Measurements from ENCODE around the gene NRP1. TPM values are rescaled to one million over a fixed set of nuclear protein-coding genes. Genes with fewer than 3 reads are reported as not detected.
"Not testable (repeated sequence)": the region's sequence is repeated elsewhere in the genome, so short reads cannot be mapped to it uniquely, and the experiment has no call there.

Gene NRP1
- total and polyA plus RNA-seq, 4 donors = 18.5 to 188 (median 71.7) TPM

DNA sequence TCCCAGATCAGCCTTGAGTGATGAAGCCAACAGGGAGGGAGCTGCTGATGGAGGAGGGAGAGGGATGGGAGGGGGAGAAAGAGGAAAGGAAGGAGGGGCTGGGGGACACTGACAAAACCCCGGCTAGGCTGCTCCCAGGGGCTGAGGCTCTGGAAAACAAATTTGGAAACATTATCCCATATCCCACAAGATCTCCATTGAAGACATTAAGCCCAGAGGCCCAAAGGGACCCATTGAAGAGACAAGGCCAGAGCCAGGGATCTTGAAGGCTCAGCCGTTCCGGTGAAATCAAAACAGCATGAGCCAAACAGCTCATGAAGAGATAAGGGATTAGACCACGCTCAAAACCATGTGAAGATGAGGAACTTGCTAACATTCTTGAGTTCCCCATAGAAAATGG, 192.2 kb downstream of the NRP1 start:
- Histone ChIP-seq H3K4me1 (ENCODE audit: control insufficient read depth in 5 of 5, insufficient read depth in 5 of 5, low read length in 5 of 5) (no peaks in the 10 kb centered on the region), H3K9me3 (ENCODE audit: control insufficient read depth in 4 of 4, insufficient read depth in 3 of 4, low read length in 3 of 4) (no peaks in the 10 kb centered on the region), H3K36me3 (ENCODE audit: control insufficient read depth in 4 of 4, insufficient read depth in 4 of 4, low read length in 4 of 4) (no peaks in the 10 kb centered on the region), H3K27ac (ENCODE audit: low read depth in 1 of 2, low read length in 1 of 2) (no peak overlapping the region), H3K4me3 (no peak overlapping the region), H3K27me3 (ENCODE audit: control insufficient read depth in 3 of 3, insufficient read depth in 3 of 3, low read length in 2 of 3) (no peaks in the 10 kb centered on the region), H3K9ac (ENCODE audit: insufficient read depth in 1 of 2, low read length in 2 of 2) (no peak overlapping the region)
- TF ChIP-seq CTCF (IDR thresholded peaks at IDR 0.05; ENCODE audit: control extremely low read depth, extremely low read depth) = no peak
- DNase-seq = no peak
- ATAC-seq (ENCODE audit: insufficient read depth, low FRiP score) = no peak
- WGBS, 2 donors = 80 to 83% methylated on average over 4 of the region's 4 CpGs

DNA sequence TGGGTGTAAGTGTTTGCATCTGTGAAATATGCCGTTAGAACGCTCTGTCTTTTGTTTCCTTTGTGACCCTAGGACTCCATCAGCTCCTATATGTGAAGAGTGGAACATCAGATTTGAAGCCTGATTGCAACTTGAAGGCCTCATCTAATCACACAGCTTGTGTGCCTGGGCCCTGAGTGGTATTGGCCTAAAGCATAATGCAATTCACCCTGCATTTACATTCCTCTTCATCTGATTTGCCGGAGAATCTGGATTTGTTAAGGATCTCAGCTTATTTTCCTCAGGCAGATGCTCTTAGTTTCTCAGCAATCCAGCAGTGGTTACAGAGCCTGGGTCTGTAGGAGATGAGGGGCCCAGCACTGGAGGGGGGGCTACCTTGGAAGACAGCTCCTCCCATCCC, 193.2 kb downstream of the NRP1 start:
- no peak overlapping the region for H3K9ac ChIP-seq (ENCODE audit: insufficient read depth in 1 of 2, low read length in 2 of 2)
- H3K4me3 ChIP-seq = no peak overlapping the region
- H3K36me3 ChIP-seq (ENCODE audit: control insufficient read depth in 4 of 4, insufficient read depth in 4 of 4, low read length in 4 of 4) = no peaks in the 10 kb centered on the region
- no peak for DNase-seq
- TF ChIP-seq CTCF (IDR thresholded peaks at IDR 0.05; ENCODE audit: control extremely low read depth, extremely low read depth) = no peak
- H3K27ac ChIP-seq (ENCODE audit: low read depth in 1 of 2, low read length in 1 of 2) = no peak overlapping the region
- WGBS, 2 donors = 96% methylated on average over 3 of the region's 3 CpGs
- H3K4me1 ChIP-seq (ENCODE audit: control insufficient read depth in 5 of 5, insufficient read depth in 5 of 5, low read length in 5 of 5) = no peaks in the 10 kb centered on the region
- ATAC-seq (ENCODE audit: insufficient read depth, low FRiP score) = no peak
- H3K9me3 ChIP-seq (ENCODE audit: control insufficient read depth in 4 of 4, insufficient read depth in 3 of 4, low read length in 3 of 4) = no peaks in the 10 kb centered on the region
- no peaks in the 10 kb centered on the region for H3K27me3 ChIP-seq (ENCODE audit: control insufficient read depth in 3 of 3, insufficient read depth in 3 of 3, low read length in 2 of 3)

DNA sequence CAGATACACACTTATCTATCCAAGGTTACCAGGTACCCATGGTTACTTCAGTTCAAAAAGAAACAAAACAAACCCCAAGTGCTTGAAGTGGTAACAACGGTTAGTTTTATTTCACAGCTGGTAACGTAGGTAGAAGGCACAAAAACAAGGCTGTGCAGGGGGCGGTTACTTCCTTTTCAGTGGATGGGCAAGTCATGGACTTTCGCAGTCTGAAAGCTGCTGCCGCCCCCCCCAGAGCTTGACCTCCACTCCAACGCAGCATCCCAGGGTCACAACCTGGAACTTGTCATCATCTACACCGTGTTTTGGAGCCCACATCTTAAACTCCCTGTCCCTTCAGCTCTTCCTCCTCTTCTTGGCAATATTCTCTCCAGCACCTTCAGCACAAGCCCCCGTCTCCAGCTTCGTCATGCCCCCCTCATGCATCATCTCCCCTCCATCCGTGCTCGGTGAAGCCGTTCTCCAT, 195.3 kb downstream of the NRP1 start:
- Histone ChIP-seq H3K36me3 (ENCODE audit: control insufficient read depth in 4 of 4, insufficient read depth in 4 of 4, low read length in 4 of 4) (no peaks in the 10 kb centered on the region), H3K9ac (ENCODE audit: insufficient read depth in 1 of 2, low read length in 2 of 2) (no peak overlapping the region), H3K9me3 (ENCODE audit: control insufficient read depth in 4 of 4, insufficient read depth in 3 of 4, low read length in 3 of 4) (no peaks in the 10 kb centered on the region), H3K27me3 (ENCODE audit: control insufficient read depth in 3 of 3, insufficient read depth in 3 of 3, low read length in 2 of 3) (no peaks in the 10 kb centered on the region), H3K4me3 (no peak overlapping the region), H3K27ac (ENCODE audit: low read depth in 1 of 2, low read length in 1 of 2) (no peak overlapping the region), H3K4me1 (ENCODE audit: control insufficient read depth in 5 of 5, insufficient read depth in 5 of 5, low read length in 5 of 5) (no peaks in the 10 kb centered on the region)
- WGBS, 2 donors = 72 to 75% methylated on average over 12 of the region's 12 CpGs
- ATAC-seq (ENCODE audit: insufficient read depth, low FRiP score) (no peak), DNase-seq (no peak)
- no peak for TF ChIP-seq CTCF (IDR thresholded peaks at IDR 0.05; ENCODE audit: control extremely low read depth, extremely low read depth)

DNA sequence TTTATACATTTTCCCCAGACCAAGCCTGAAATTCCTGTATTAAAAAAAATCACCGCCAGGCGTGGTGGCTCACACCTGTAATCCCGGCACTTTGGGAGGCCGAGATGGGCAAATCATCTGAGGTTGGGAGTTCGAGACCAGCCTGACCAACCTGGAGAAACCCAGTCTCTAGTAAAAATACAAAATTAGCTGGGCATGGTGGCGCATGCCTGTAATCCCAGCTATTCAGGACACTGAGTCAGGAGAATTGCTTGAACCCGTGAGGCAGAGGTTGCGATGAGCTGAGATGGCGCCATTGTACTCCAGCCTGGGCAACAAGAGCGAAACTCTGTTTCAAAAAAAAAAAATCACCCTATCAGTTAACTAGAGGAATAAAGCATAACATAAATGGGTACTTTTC, 195.8 kb downstream of the NRP1 start:
- not testable (repeated sequence) for ATAC-seq (ENCODE audit: insufficient read depth, low FRiP score)

More for the DNA sequence above, 195.8 kb downstream of the NRP1 start:
- H3K27me3 ChIP-seq (ENCODE audit: control insufficient read depth in 3 of 3, insufficient read depth in 3 of 3, low read length in 2 of 3); H3K27ac ChIP-seq (ENCODE audit: low read depth in 1 of 2, low read length in 1 of 2); H3K4me1 ChIP-seq (ENCODE audit: control insufficient read depth in 5 of 5, insufficient read depth in 5 of 5, low read length in 5 of 5); DNase-seq; H3K9me3 ChIP-seq (ENCODE audit: control insufficient read depth in 4 of 4, insufficient read depth in 3 of 4, low read length in 3 of 4); H3K4me3 ChIP-seq; H3K36me3 ChIP-seq (ENCODE audit: control insufficient read depth in 4 of 4, insufficient read depth in 4 of 4, low read length in 4 of 4); H3K9ac ChIP-seq (ENCODE audit: insufficient read depth in 1 of 2, low read length in 2 of 2): not testable (repeated sequence)
- WGBS, 2 donors = 88 to 91% methylated on average over 10 of the region's 10 CpGs

All from lung (tissue), 12 donors.